ENCODE measurements around the gene FANCI. TPM values are rescaled to one million over a fixed set of nuclear protein-coding genes. Genes with fewer than 3 reads are reported as not detected.

The FANCI gene
- total and polyA plus RNA-seq, 3 donors from 2014 or later, result 45.0 to 63.6 (median 56.0) TPM

- no peak overlapping the region for H3K4me3 ChIP-seq
- DNase-seq, result no peak
- no peaks in the 10 kb centered on the region for H3K27me3 ChIP-seq
- TF ChIP-seq CTCF (IDR thresholded peaks at IDR 0.05), result no peak
- TF ChIP-seq POLR2A (IDR thresholded peaks at IDR 0.05), result no peak
- intact Hi-C loops (cut with DNase I; ENCODE audit: low total_unique reads), result no loop called here
- H3K9me3 ChIP-seq, result no peaks in the 10 kb centered on the region
- no peak overlapping the region for H3K27ac ChIP-seq
- WGBS, 2 donors, result 43 to 68% methylated on average over 5 to 13 of the region's 13 CpGs
- no peaks in the 10 kb centered on the region for H3K36me3 ChIP-seq (ENCODE audit: low read depth, missing control alignments)
- H3K4me1 ChIP-seq, result peaks cover 27% of the 10 kb centered on the region
These were observed 84.8 kb downstream of the FANCI start for GRCh38 chr15:89328398-89329254.

- Histone ChIP-seq H3K27me3 (no peaks in the 10 kb centered on the region), H3K9me3 (no peaks in the 10 kb centered on the region), H3K36me3 (ENCODE audit: low read depth, missing control alignments) (no peaks in the 10 kb centered on the region), H3K4me3 (no peak overlapping the region), H3K27ac (no peak overlapping the region), H3K4me1 (peaks cover 30% of the 10 kb centered on the region)
- DNase-seq, result no peak
- 77 to 80% methylated on average over 8 of the region's 8 CpGs for WGBS, 2 donors
- intact Hi-C loops (cut with DNase I; ENCODE audit: low total_unique reads), result no loop called here
- TF ChIP-seq POLR2A (IDR thresholded peaks at IDR 0.05) (no peak), CTCF (IDR thresholded peaks at IDR 0.05) (no peak)
These were observed 85.7 kb downstream of the FANCI start for GRCh38 chr15:89329329-89330084.

GRCh38 chr15:89330119-89330518, 86.3 kb downstream of the FANCI start:
- no peaks in the 10 kb centered on the region for H3K27me3 ChIP-seq
- no peak overlapping the region for H3K27ac ChIP-seq
- TF ChIP-seq CTCF (IDR thresholded peaks at IDR 0.05) (no peak), POLR2A (IDR thresholded peaks at IDR 0.05) (no peak)
- H3K9me3 ChIP-seq, result no peaks in the 10 kb centered on the region
- H3K4me3 ChIP-seq, result no peak overlapping the region
- no peaks in the 10 kb centered on the region for H3K36me3 ChIP-seq (ENCODE audit: low read depth, missing control alignments)
- H3K4me1 ChIP-seq, result peaks cover 30% of the 10 kb centered on the region
- intact Hi-C loops (cut with DNase I; ENCODE audit: low total_unique reads), result no loop called here
- no peak for DNase-seq
- WGBS, 2 donors, result 93 to 100% methylated on average over 3 to 6 of the region's 6 CpGs

GRCh38 chr15:89330881-89331595, 87.3 kb downstream of the FANCI start:
- H3K27ac ChIP-seq, result no peak overlapping the region
- H3K9me3 ChIP-seq, result no peaks in the 10 kb centered on the region
- H3K4me3 ChIP-seq, result no peak overlapping the region
- intact Hi-C loops (cut with DNase I; ENCODE audit: low total_unique reads), result no loop called here
- H3K36me3 ChIP-seq (ENCODE audit: low read depth, missing control alignments), result no peaks in the 10 kb centered on the region
- no peak for TF ChIP-seq POLR2A (IDR thresholded peaks at IDR 0.05)
- no peak for TF ChIP-seq CTCF (IDR thresholded peaks at IDR 0.05)
- H3K27me3 ChIP-seq, result no peaks in the 10 kb centered on the region
- WGBS, 2 donors, result 79 to 83% methylated on average over 7 of the region's 7 CpGs
- DNase-seq, result no peak
- peaks cover 30% of the 10 kb centered on the region for H3K4me1 ChIP-seq
